ENCODE measurements around the gene ZNF618. TPM values are rescaled to one million over a fixed set of nuclear protein-coding genes. Genes with fewer than 3 reads are reported as not detected.

Gene ZNF618
- total RNA-seq, 4 donors from 2014 or later: 2.9 to 5.8 (median 4.2) TPM

DNA sequence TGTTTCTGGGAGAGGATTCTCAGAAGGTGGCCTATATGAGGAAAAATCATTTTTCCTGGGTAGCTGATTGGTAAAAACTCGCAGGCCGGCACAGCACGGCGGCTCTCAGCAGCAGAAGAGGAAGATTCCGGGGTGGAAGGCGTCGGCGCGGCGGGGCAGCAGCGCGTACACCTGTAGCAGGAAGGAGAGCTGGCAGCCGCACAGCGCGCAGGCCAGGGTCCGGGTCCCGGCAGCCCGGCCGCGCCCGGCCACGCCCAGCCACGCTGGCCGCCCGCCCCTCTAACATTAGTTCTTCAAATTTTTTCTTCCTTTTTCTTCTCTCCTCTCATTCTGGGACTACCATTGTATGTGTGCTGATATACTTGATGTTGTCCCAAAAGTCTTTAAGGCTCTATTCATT is 24.8 kb upstream of the ZNF618 start:
- DNase-seq (ENCODE audit: low spot score in 2 of 2): no peak
- Histone ChIP-seq H3K27ac (no peak overlapping the region), H3K9me3 (no peaks in the 10 kb centered on the region), H3K27me3 (no peaks in the 10 kb centered on the region), H3K4me3 (no peak overlapping the region), H3K4me1 (no peaks in the 10 kb centered on the region), H3K36me3 (no peaks in the 10 kb centered on the region)
- 86% methylated on average over 25 of the region's 25 CpGs for WGBS
- TF ChIP-seq, protein P1, sequence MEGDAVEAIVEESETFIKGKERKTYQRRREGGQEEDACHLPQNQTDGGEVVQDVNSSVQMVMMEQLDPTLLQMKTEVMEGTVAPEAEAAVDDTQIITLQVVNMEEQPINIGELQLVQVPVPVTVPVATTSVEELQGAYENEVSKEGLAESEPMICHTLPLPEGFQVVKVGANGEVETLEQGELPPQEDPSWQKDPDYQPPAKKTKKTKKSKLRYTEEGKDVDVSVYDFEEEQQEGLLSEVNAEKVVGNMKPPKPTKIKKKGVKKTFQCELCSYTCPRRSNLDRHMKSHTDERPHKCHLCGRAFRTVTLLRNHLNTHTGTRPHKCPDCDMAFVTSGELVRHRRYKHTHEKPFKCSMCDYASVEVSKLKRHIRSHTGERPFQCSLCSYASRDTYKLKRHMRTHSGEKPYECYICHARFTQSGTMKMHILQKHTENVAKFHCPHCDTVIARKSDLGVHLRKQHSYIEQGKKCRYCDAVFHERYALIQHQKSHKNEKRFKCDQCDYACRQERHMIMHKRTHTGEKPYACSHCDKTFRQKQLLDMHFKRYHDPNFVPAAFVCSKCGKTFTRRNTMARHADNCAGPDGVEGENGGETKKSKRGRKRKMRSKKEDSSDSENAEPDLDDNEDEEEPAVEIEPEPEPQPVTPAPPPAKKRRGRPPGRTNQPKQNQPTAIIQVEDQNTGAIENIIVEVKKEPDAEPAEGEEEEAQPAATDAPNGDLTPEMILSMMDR (IDR thresholded peaks at IDR 0.05): no peak
- TF ChIP-seq POLR2AphosphoS5 (IDR thresholded peaks at IDR 0.05): no peak
- no peak for TF ChIP-seq POLR2A (IDR thresholded peaks at IDR 0.05)
- no peak for TF ChIP-seq EP300 (IDR thresholded peaks at IDR 0.05)

DNA sequence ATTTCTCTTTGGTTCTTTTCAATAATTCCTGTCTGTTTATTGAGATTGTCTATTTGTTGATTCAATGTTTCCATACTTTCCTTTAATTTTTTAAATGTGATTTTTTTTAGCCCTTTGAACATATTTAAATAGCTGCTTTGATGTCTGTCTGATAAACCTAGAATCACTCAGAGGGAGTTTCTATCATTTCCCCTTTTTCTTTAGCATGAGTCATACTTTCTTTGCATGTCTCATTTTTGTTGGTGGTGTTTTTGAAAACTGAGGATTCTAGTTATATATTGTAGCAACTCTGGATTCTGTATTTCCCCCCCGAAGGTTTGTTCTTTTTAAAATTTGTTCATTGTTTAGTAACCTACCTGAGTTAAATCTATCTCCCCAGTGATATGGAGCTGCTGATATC is 24.2 kb upstream of the ZNF618 start:
- no peak for DNase-seq (ENCODE audit: low spot score in 2 of 2)
- no peaks in the 10 kb centered on the region for H3K27me3 ChIP-seq
- TF ChIP-seq POLR2AphosphoS5 (IDR thresholded peaks at IDR 0.05): no peak
- no peak for TF ChIP-seq POLR2A (IDR thresholded peaks at IDR 0.05)
- TF ChIP-seq, protein P1 (IDR thresholded peaks at IDR 0.05): no peak
- no peak for TF ChIP-seq EP300 (IDR thresholded peaks at IDR 0.05)
- 100% methylated on average over 1 of the region's 1 CpG for WGBS
- no peaks in the 10 kb centered on the region for H3K4me1 ChIP-seq
- no peaks in the 10 kb centered on the region for H3K9me3 ChIP-seq
- H3K36me3 ChIP-seq: no peaks in the 10 kb centered on the region
- H3K27ac ChIP-seq: no peak overlapping the region
- no peak overlapping the region for H3K4me3 ChIP-seq

DNA sequence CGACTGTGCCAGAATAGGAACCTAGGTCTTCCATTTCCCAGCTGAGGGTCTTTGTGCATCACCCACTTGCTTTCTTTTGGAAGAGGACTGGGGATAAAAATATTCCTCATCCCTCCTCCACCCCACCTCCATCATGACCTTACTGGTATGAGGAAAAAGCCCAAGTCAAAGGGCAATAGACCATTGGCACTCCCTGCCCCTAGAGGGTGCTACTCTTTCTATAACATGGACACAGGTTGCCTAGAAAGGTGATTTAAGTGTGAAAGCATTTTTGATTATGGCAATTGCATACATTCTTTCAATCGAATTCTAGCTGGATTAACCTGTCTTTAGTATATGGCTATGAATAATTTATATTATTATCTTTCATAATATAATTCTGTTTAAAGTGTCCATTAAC is 22.8 kb upstream of the ZNF618 start:
- H3K27ac ChIP-seq: no peak overlapping the region
- no peak for DNase-seq (ENCODE audit: low spot score in 2 of 2)

DNA sequence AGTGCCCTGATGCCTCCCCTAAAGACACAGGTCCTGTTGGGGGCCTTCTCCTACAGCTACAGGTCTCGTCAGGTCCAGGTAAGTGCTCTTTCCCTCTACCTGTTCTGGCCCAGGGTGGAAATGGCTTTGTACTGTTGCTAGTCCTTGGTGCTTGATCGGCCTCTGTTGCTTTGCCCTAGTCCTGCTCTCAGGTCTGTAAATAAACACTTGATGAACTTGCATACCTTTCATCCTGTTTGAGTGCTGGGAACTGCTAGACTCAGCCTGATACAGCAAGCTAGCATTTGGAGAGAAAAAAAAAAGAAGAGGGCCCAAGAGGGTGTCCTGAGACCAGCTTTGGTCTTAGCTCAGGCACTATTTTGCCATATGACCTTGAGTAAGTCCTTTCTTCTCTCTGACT is 21.8 kb upstream of the ZNF618 start:
- H3K27me3 ChIP-seq: no peaks in the 10 kb centered on the region
- 100% methylated on average over 1 of the region's 2 CpGs for WGBS
- H3K36me3 ChIP-seq: no peaks in the 10 kb centered on the region
- TF ChIP-seq POLR2AphosphoS5 (IDR thresholded peaks at IDR 0.05) (no peak), EP300 (IDR thresholded peaks at IDR 0.05) (no peak), POLR2A (IDR thresholded peaks at IDR 0.05) (no peak)
- TF ChIP-seq, protein P1 (IDR thresholded peaks at IDR 0.05): no peak
- H3K4me3 ChIP-seq: no peak overlapping the region
- DNase-seq (ENCODE audit: low spot score in 2 of 2): no peak
- H3K27ac ChIP-seq: no peak overlapping the region
- H3K4me1 ChIP-seq: no peaks in the 10 kb centered on the region
- H3K9me3 ChIP-seq: no peaks in the 10 kb centered on the region

More for the DNA sequence above, 22.8 kb upstream of the ZNF618 start:
- Histone ChIP-seq H3K9me3 (no peaks in the 10 kb centered on the region), H3K4me1 (no peaks in the 10 kb centered on the region), H3K27me3 (no peaks in the 10 kb centered on the region), H3K36me3 (no peaks in the 10 kb centered on the region), H3K4me3 (no peak overlapping the region)
- WGBS: 57% methylated on average over 2 of the region's 2 CpGs
- no peak for TF ChIP-seq POLR2A (IDR thresholded peaks at IDR 0.05)
- no peak for TF ChIP-seq POLR2AphosphoS5 (IDR thresholded peaks at IDR 0.05)
- TF ChIP-seq, protein P1 (IDR thresholded peaks at IDR 0.05): peak in 1 of 2 donors; percentile 13

DNA sequence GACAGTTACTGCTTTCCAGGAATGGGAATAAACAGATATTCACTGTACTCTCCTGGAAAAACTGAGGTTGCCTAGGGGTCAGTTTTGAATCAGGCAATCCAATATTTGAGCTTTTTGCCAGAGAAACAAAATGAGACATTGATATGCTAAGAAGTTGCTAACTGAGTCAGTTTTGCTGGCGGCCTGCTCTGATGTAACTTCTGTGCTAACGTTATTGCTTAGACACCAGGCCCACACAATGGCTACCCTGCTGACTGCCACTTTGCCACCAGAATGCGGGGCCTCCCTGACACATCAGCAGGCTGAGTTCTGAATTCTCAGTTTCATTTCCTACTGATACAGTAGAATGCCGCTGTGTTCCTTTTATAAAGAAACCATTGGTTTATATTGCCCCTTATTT is 18.2 kb upstream of the ZNF618 start:
- Histone ChIP-seq H3K4me1 (no peaks in the 10 kb centered on the region), H3K9me3 (no peaks in the 10 kb centered on the region), H3K27me3 (peaks cover 2% of the 10 kb centered on the region), H3K27ac (no peak overlapping the region), H3K4me3 (no peak overlapping the region), H3K36me3 (no peaks in the 10 kb centered on the region)
- 64% methylated on average over 4 of the region's 4 CpGs for WGBS
- no peak for DNase-seq (ENCODE audit: low spot score in 2 of 2)
- TF ChIP-seq, protein P1 (IDR thresholded peaks at IDR 0.05): no peak
- no peak for TF ChIP-seq EP300 (IDR thresholded peaks at IDR 0.05)
- TF ChIP-seq POLR2A (IDR thresholded peaks at IDR 0.05): no peak
- no peak for TF ChIP-seq POLR2AphosphoS5 (IDR thresholded peaks at IDR 0.05)
